H1 (cell line): Measurements from ENCODE around the gene TSPAN9. TPM values are rescaled to one million over a fixed set of nuclear protein-coding genes. Genes with fewer than 3 reads are reported as not detected.
A peak's percentile ranks its signal among the peaks of the same experiment; 100 is the strongest.

Source experiments
- CTCF ChIA-PET: fragments of 300-600 bp; sonication (Branson Sonifier 250); formaldehyde crosslinking; loops from one replicate; lab custom pipeline; 2021; ENCODE audit not compliant: partially characterized antibody; lab: Charles Lee
- POLR2A ChIA-PET: fragments of 300-600 bp; sonication (Branson Sonifier 250); formaldehyde crosslinking; loops from one replicate; lab custom pipeline; 2021; ENCODE audit warnings: inconsistent platforms; ENCODE audit not compliant: partially characterized antibody; lab: Charles Lee
- DNase-seq, 2 experiments: peaks; one replicate each; pipeline versions ENCODE4 v3.0.0 to v3.0.0-alpha.2; 2010 to 2022; ENCODE audit warnings: low spot score in 2 of 2, low read depth in 1 of 2, mixed read lengths in 1 of 2
- FAIRE-seq: peaks from 2 replicates; lab custom pipeline; 2011; peaks lifted over from hg19 to GRCh38; lab: Jason Lieb, UNC
- H2AFZ ChIP-seq: 2 replicates; pipeline ENCODE4 v1.8.1; 2012; ENCODE audit warnings: low read length, inconsistent platforms
- H2AK5ac ChIP-seq: 2 replicates; pipeline ENCODE4 v1.6.1; 2013; ENCODE audit warnings: low read depth, low read length
- H2BK120ac ChIP-seq: replicated peaks from 2 replicates; pipeline ENCODE3; 2013; ENCODE audit warnings: low read depth, low read length, inconsistent platforms
- H2BK12ac ChIP-seq: 2 replicates; pipeline ENCODE4 v1.6.1; 2013; ENCODE audit warnings: low read depth, low read length
- H2BK15ac ChIP-seq: 2 replicates; pipeline ENCODE4 v1.6.1; 2013; ENCODE audit warnings: low read length
- H2BK20ac ChIP-seq: 2 replicates; pipeline ENCODE4 v1.6.1; 2013; ENCODE audit warnings: low read length
- H2BK5ac ChIP-seq: 2 replicates; pipeline ENCODE4 v1.6.1; 2013; ENCODE audit warnings: low read depth, low read length
- H3K14ac ChIP-seq: 2 replicates; pipeline ENCODE4 v1.6.1; 2013; ENCODE audit warnings: inconsistent platforms; ENCODE audit not compliant: insufficient read length
- H3K18ac ChIP-seq: 2 replicates; pipeline ENCODE4 v1.6.1; 2013; ENCODE audit warnings: low read length; ENCODE audit errors: extremely low read depth
- H3K23ac ChIP-seq: 2 replicates; pipeline ENCODE4 v1.6.1; 2013; ENCODE audit warnings: inconsistent platforms; ENCODE audit not compliant: insufficient read length
- H3K23me2 ChIP-seq: 2 replicates; pipeline ENCODE4 v1.6.1; 2013; ENCODE audit warnings: low read depth, low read length
- H3K27ac ChIP-seq: 2 replicates; pipeline ENCODE4 v1.6.1; 2011; ENCODE audit warnings: low read depth, low read length, inconsistent platforms
- H3K27me3 ChIP-seq, 4 experiments: replicated peaks in 1 of 4; 1 replicate in 1 of 4; 2 replicates in 3 of 4; pipeline versions ENCODE4 v1.6.1 to v1.8.1; 2011 to 2013; ENCODE audit warnings: low read length in 3 of 4, mild to moderate bottlenecking in 3 of 4, inconsistent platforms in 2 of 4, mixed read lengths in 2 of 4, moderate library complexity in 1 of 4; ENCODE audit not compliant: control insufficient read depth in 3 of 4, insufficient read depth in 3 of 4; ENCODE audit errors: extremely low read depth in 1 of 4
- H3K36me3 ChIP-seq, 4 experiments: 2 replicates each; pipeline versions ENCODE4 v1.6.1 to v1.8.1; 2011 to 2013; ENCODE audit warnings: mild to moderate bottlenecking in 4 of 4, low read length in 3 of 4, moderate library complexity in 2 of 4, control low read depth in 1 of 4, inconsistent platforms in 1 of 4; ENCODE audit not compliant: insufficient read depth in 4 of 4, control insufficient read depth in 2 of 4
- H3K4ac ChIP-seq: replicated peaks from 2 replicates; pipeline ENCODE3; 2013; ENCODE audit warnings: low read length, low read depth, mixed read lengths, inconsistent platforms; ENCODE audit not compliant: insufficient read length
- H3K4me1 ChIP-seq, 4 experiments: replicated peaks in 1 of 4; 1 replicate in 1 of 4; 2 replicates in 3 of 4; pipeline versions ENCODE4 v1.6.1 to v1.8.1; 2011 to 2013; ENCODE audit warnings: low read length in 3 of 4, inconsistent platforms in 2 of 4, mixed read lengths in 1 of 4; ENCODE audit not compliant: insufficient read depth in 4 of 4, control insufficient read depth in 3 of 4
- H3K4me2 ChIP-seq, 2 experiments: 2 replicates each; pipeline versions ENCODE4 v1.6.1 to v1.8.1; 2011 to 2013; ENCODE audit warnings: low read depth in 2 of 2, low read length in 2 of 2, control low read depth in 1 of 2, inconsistent platforms in 1 of 2, mild to moderate bottlenecking in 1 of 2; ENCODE audit not compliant: insufficient read depth in 1 of 2
- H3K4me3 ChIP-seq, 4 experiments: fragments of 200-600, 300-600 bp in 1 of 4; sonication (generic), shearing (Covaris generic), sonication (Bioruptor Twin) in 1 of 4; 2 replicates each; pipeline versions ENCODE4 v1.5.1 to v1.8.1; 2011 to 2016; ENCODE audit warnings: low read length in 4 of 4, low read depth in 3 of 4, control low read depth in 2 of 4, inconsistent platforms in 2 of 4, mild to moderate bottlenecking in 2 of 4, mixed read lengths in 1 of 4, moderate library complexity in 1 of 4; ENCODE audit not compliant: insufficient read depth in 2 of 4; ENCODE audit errors: extremely low read depth in 1 of 4
- H3K56ac ChIP-seq: replicated peaks from 2 replicates; pipeline ENCODE3; 2013; ENCODE audit warnings: low read depth, mild to moderate bottlenecking, mixed read lengths, low read length, inconsistent platforms; ENCODE audit not compliant: insufficient read length
- H3K79me1 ChIP-seq: 2 replicates; pipeline ENCODE4 v1.6.1; 2013; ENCODE audit warnings: low read depth, low read length, control low read depth
- H3K79me2 ChIP-seq, 2 experiments: 2 replicates each; pipeline versions ENCODE4 v1.6.1 to v1.8.1; 2012 to 2013; ENCODE audit warnings: low read length in 2 of 2, mild to moderate bottlenecking in 2 of 2, inconsistent platforms in 1 of 2; ENCODE audit not compliant: insufficient read depth in 2 of 2, control insufficient read depth in 1 of 2
- H3K9ac ChIP-seq, 4 experiments: replicated peaks in 1 of 4; 1 replicate in 1 of 4; 2 replicates in 3 of 4; pipeline versions ENCODE4 v1.6.1 to v1.8.1; 2011 to 2013; ENCODE audit warnings: low read depth in 3 of 4, low read length in 3 of 4, control low read depth in 2 of 4, mild to moderate bottlenecking in 2 of 4, moderate library complexity in 2 of 4, inconsistent platforms in 1 of 4; ENCODE audit errors: extremely low read depth in 1 of 4
- H3K9me3 ChIP-seq, 2 experiments: 2 replicates each; pipeline versions ENCODE4 v1.6.1 to v1.8.1; 2012 to 2013; ENCODE audit warnings: mild to moderate bottlenecking in 2 of 2, moderate library complexity in 2 of 2, control low read depth in 1 of 2, inconsistent platforms in 1 of 2, low read depth in 1 of 2, low read length in 1 of 2, mixed read lengths in 1 of 2; ENCODE audit not compliant: insufficient read depth in 2 of 2
- H4K20me1 ChIP-seq, 2 experiments: replicated peaks in 1 of 2; 2 replicates each; pipeline versions ENCODE3 to v1.8.1; 2011 to 2013; ENCODE audit warnings: inconsistent platforms in 2 of 2, low read length in 2 of 2, mild to moderate bottlenecking in 1 of 2; ENCODE audit not compliant: insufficient read depth in 2 of 2, control insufficient read depth in 1 of 2
- H4K5ac ChIP-seq: 2 replicates; pipeline ENCODE4 v1.6.1; 2013; ENCODE audit warnings: low read length, low read depth, mixed read lengths, inconsistent platforms; ENCODE audit not compliant: insufficient read length
- H4K8ac ChIP-seq: 2 replicates; pipeline ENCODE4 v1.8.0; 2013; ENCODE audit warnings: mild to moderate bottlenecking, moderate library complexity, low read length, inconsistent platforms; ENCODE audit not compliant: insufficient read depth; ENCODE audit errors: extremely low read depth
- H4K91ac ChIP-seq: replicated peaks from 2 replicates; pipeline ENCODE3; 2013; ENCODE audit warnings: low read length, mixed read lengths, inconsistent platforms; ENCODE audit not compliant: insufficient read length
- CREB1 ChIP-seq: IDR thresholded peaks from 2 replicates; pipeline ENCODE4 v1.6.1; 2012; ENCODE audit warnings: inconsistent platforms
- HDAC6 ChIP-seq: IDR thresholded peaks from one replicate; pipeline ENCODE4 v1.7.1; 2012; ENCODE audit warnings: low read depth, mild to moderate bottlenecking, inconsistent platforms, low read length, moderate library complexity
- RAD21 ChIP-seq, 2 experiments: IDR thresholded peaks in 1 of 2; conservative IDR thresholded peaks in 1 of 2; 2 replicates each; pipeline ENCODE4 v1.6.1; 2011; ENCODE audit warnings: low read depth in 2 of 2, low read length in 2 of 2, improper control_type of control experiment in 1 of 2, inconsistent platforms in 1 of 2, mild to moderate bottlenecking in 1 of 2, moderate library complexity in 1 of 2
- SP2 ChIP-seq: IDR thresholded peaks from 2 replicates; pipeline ENCODE4 v1.6.1; 2012; ENCODE audit warnings: mild to moderate bottlenecking, low read length, inconsistent platforms
- WGBS, 2 experiments: shearing (Covaris generic) in 1 of 2; methylation state at CpG; one replicate each; pipeline versions ENCODE4 v1.1.6 to v1.1.7; 2013 to 2015; ENCODE audit warnings: low lambda C conversion rate in 2 of 2, mixed read lengths in 2 of 2, inconsistent platforms in 1 of 2, low coverage in 1 of 2, missing lambda C conversion rate in 1 of 2; ENCODE audit not compliant: insufficient replicate concordance in 2 of 2, insufficient coverage in 1 of 2, insufficient read length in 1 of 2; ENCODE audit errors: extremely low coverage in 1 of 2, missing lambda C conversion rate in 1 of 2; 5-methylcytosine and 5-hydroxymethylcytosine counted together
- polyA plus RNA-seq, 7 experiments: library from polyadenylated mRNA; depleted of rRNA in 3 of 7; stranded (reverse) in 5 of 7; unstranded in 2 of 7; fragments of >200 nt in 5 of 7; fragments of 200-250 nt in 2 of 7; gene quantifications; 1 replicate in 5 of 7; 2 replicates in 1 of 7; 4 replicates in 1 of 7; pipeline versions ENCODE4 v1.2.1 to v1.2.3, GENCODE V29; 2011 to 2013; ENCODE audit warnings: missing spikeins in 2 of 7, mixed read lengths in 2 of 7
- total RNA-seq: library from RNA; stranded (reverse); fragmentation: NEBNext Ultra II Directional; extraction: Animal tissue kit (Norgen Biotek cat#: 25700); gene quantifications from 2 replicates; pipeline ENCODE4 v1.2.1, GENCODE V29; 2021
- TF ChIP-seq, protein P1 (sequence below): IDR thresholded peaks from 2 replicates; pipeline ENCODE4 v1.6.1; 2012; ENCODE audit warnings: low read length, inconsistent platforms

The TSPAN9 gene
- total and polyA plus RNA-seq, 2 of the 8 experiments (the other 6 are each of a cell fraction or from before 2014, with no cell fraction given), result 11.5 to 29.1 TPM

- no peak overlapping the region for H3K23ac ChIP-seq
- H3K4me1 ChIP-seq, result peaks cover 3 to 17% (median 12%) of the 10 kb centered on the region in 4 experiments
- no peak overlapping the region for H2BK5ac ChIP-seq
- H2AFZ ChIP-seq, result no peak overlapping the region
- no peak overlapping the region for H2BK20ac ChIP-seq
- WGBS, 2 experiments, result 4% methylated on average over 18 of the region's 45 CpGs; no CpG with 5 or more reads in 1 of the 2 experiments
- no peak overlapping the region for H3K4ac ChIP-seq
- no peaks in the 10 kb centered on the region for H3K79me2 ChIP-seq
- FAIRE-seq, result no peak
- H3K4me3 ChIP-seq, result peak overlapping the region; percentile 52 to 69 (median 64)
- H4K8ac ChIP-seq, result no peak overlapping the region; the same call in none of the 2 replicates
- DNase-seq, result peak in 1 of 2 experiments; percentile 64
- peaks cover 8 to 17% of the 10 kb centered on the region in 2 experiments for H4K20me1 ChIP-seq
- H3K27ac ChIP-seq, result no peak overlapping the region
- peaks cover 2% of the 10 kb centered on the region; the same call in 1 of the 2 replicates for H3K79me1 ChIP-seq
- no peak overlapping the region for H2BK15ac ChIP-seq
- H3K18ac ChIP-seq, result peak overlapping the region; percentile 78
- H2AK5ac ChIP-seq, result no peak overlapping the region
- H2BK12ac ChIP-seq, result no peak overlapping the region
- H3K23me2 ChIP-seq, result peaks cover 19% of the 10 kb centered on the region; the same call in 1 of the 2 replicates
- H3K9ac ChIP-seq, result peak overlapping the region in 1 of 4 experiments; percentile 10; a peak in 1 of 7 replicates
- no peak overlapping the region for H3K56ac ChIP-seq
- no peaks in the 10 kb centered on the region for H3K9me3 ChIP-seq
- ChIA-PET POLR2A (interaction anchor here (1.2 to 1.5 kb wide), 7 partner anchors 37 to 121 kb away, joined by 3 to 5 read pairs (median 3); no protein-coding TSS in a partner anchor), CTCF (interaction anchor here (0.6 to 24.7 kb wide), 13 partner anchors 8 to 129 kb away, joined by 3 to 448 read pairs (median 5); no protein-coding TSS in a partner anchor)
- no peak overlapping the region for H4K91ac ChIP-seq
- H3K36me3 ChIP-seq, result no peaks in the 10 kb centered on the region
- H2BK120ac ChIP-seq, result no peak overlapping the region
- H3K27me3 ChIP-seq, result peaks cover 10 to 43% (median 32%) of the 10 kb centered on the region in 4 experiments
- H3K4me2 ChIP-seq, result peak overlapping the region; percentile 97 to 99
- H4K5ac ChIP-seq, result no peak overlapping the region
- H3K14ac ChIP-seq, result no peak overlapping the region
- TF ChIP-seq CREB1, result no peak
- TF ChIP-seq, protein P1, sequence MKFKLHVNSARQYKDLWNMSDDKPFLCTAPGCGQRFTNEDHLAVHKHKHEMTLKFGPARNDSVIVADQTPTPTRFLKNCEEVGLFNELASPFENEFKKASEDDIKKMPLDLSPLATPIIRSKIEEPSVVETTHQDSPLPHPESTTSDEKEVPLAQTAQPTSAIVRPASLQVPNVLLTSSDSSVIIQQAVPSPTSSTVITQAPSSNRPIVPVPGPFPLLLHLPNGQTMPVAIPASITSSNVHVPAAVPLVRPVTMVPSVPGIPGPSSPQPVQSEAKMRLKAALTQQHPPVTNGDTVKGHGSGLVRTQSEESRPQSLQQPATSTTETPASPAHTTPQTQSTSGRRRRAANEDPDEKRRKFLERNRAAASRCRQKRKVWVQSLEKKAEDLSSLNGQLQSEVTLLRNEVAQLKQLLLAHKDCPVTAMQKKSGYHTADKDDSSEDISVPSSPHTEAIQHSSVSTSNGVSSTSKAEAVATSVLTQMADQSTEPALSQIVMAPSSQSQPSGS, result no peak
- no peak for TF ChIP-seq SP2
- no peak for TF ChIP-seq RAD21 (IDR thresholded peaks at IDR 0.05 in 1 of 2, conservative IDR thresholded peaks at IDR 0.05 in 1 of 2; ENCODE audit: low read depth in 2 of 2, low read length in 2 of 2)
- no peak for TF ChIP-seq HDAC6
Observed at GRCh38 chr12:3199551-3200031, 122.4 kb downstream of the TSPAN9 start.
